H1 (cell line): ENCODE measurements around the gene GYPE. TPM values are rescaled to one million over a fixed set of nuclear protein-coding genes. Genes with fewer than 3 reads are reported as not detected.
"Not testable (repeated sequence)": the region's sequence is repeated elsewhere in the genome, so short reads cannot be mapped to it uniquely, and the experiment has no call there.

ENCODE experiments used
- CTCF ChIA-PET: fragments of 300-600 bp; sonication (Branson Sonifier 250); formaldehyde crosslinking; loops from one replicate; lab custom pipeline; 2021; ENCODE audit not compliant: partially characterized antibody; lab: Charles Lee
- POLR2A ChIA-PET: fragments of 300-600 bp; sonication (Branson Sonifier 250); formaldehyde crosslinking; loops from one replicate; lab custom pipeline; 2021; ENCODE audit warnings: inconsistent platforms; ENCODE audit not compliant: partially characterized antibody; lab: Charles Lee
- DNase-seq, 2 experiments: peaks; one replicate each; pipeline versions ENCODE4 v3.0.0 to v3.0.0-alpha.2; 2010 to 2022; ENCODE audit warnings: low spot score in 2 of 2, low read depth in 1 of 2, mixed read lengths in 1 of 2
- FAIRE-seq: peaks from 2 replicates; lab custom pipeline; 2011; peaks lifted over from hg19 to GRCh38; lab: Jason Lieb, UNC
- H2AFZ ChIP-seq: 2 replicates; pipeline ENCODE4 v1.8.1; 2012; ENCODE audit warnings: low read length, inconsistent platforms
- H2AK5ac ChIP-seq: 2 replicates; pipeline ENCODE4 v1.6.1; 2013; ENCODE audit warnings: low read depth, low read length
- H2BK120ac ChIP-seq: replicated peaks from 2 replicates; pipeline ENCODE3; 2013; ENCODE audit warnings: low read depth, low read length, inconsistent platforms
- H2BK12ac ChIP-seq: 2 replicates; pipeline ENCODE4 v1.6.1; 2013; ENCODE audit warnings: low read depth, low read length
- H2BK15ac ChIP-seq: 2 replicates; pipeline ENCODE4 v1.6.1; 2013; ENCODE audit warnings: low read length
- H2BK20ac ChIP-seq: 2 replicates; pipeline ENCODE4 v1.6.1; 2013; ENCODE audit warnings: low read length
- H2BK5ac ChIP-seq: 2 replicates; pipeline ENCODE4 v1.6.1; 2013; ENCODE audit warnings: low read depth, low read length
- H3K14ac ChIP-seq: 2 replicates; pipeline ENCODE4 v1.6.1; 2013; ENCODE audit warnings: inconsistent platforms; ENCODE audit not compliant: insufficient read length
- H3K18ac ChIP-seq: 2 replicates; pipeline ENCODE4 v1.6.1; 2013; ENCODE audit warnings: low read length; ENCODE audit errors: extremely low read depth
- H3K23ac ChIP-seq: 2 replicates; pipeline ENCODE4 v1.6.1; 2013; ENCODE audit warnings: inconsistent platforms; ENCODE audit not compliant: insufficient read length
- H3K23me2 ChIP-seq: 2 replicates; pipeline ENCODE4 v1.6.1; 2013; ENCODE audit warnings: low read depth, low read length
- H3K27ac ChIP-seq: 2 replicates; pipeline ENCODE4 v1.6.1; 2011; ENCODE audit warnings: low read depth, low read length, inconsistent platforms
- H3K27me3 ChIP-seq, 4 experiments: replicated peaks in 1 of 4; 1 replicate in 1 of 4; 2 replicates in 3 of 4; pipeline versions ENCODE4 v1.6.1 to v1.8.1; 2011 to 2013; ENCODE audit warnings: low read length in 3 of 4, mild to moderate bottlenecking in 3 of 4, inconsistent platforms in 2 of 4, mixed read lengths in 2 of 4, moderate library complexity in 1 of 4; ENCODE audit not compliant: control insufficient read depth in 3 of 4, insufficient read depth in 3 of 4; ENCODE audit errors: extremely low read depth in 1 of 4
- H3K36me3 ChIP-seq, 4 experiments: 2 replicates each; pipeline versions ENCODE4 v1.6.1 to v1.8.1; 2011 to 2013; ENCODE audit warnings: mild to moderate bottlenecking in 4 of 4, low read length in 3 of 4, moderate library complexity in 2 of 4, control low read depth in 1 of 4, inconsistent platforms in 1 of 4; ENCODE audit not compliant: insufficient read depth in 4 of 4, control insufficient read depth in 2 of 4
- H3K4ac ChIP-seq: replicated peaks from 2 replicates; pipeline ENCODE3; 2013; ENCODE audit warnings: low read length, low read depth, mixed read lengths, inconsistent platforms; ENCODE audit not compliant: insufficient read length
- H3K4me1 ChIP-seq, 4 experiments: replicated peaks in 1 of 4; 1 replicate in 1 of 4; 2 replicates in 3 of 4; pipeline versions ENCODE4 v1.6.1 to v1.8.1; 2011 to 2013; ENCODE audit warnings: low read length in 3 of 4, inconsistent platforms in 2 of 4, mixed read lengths in 1 of 4; ENCODE audit not compliant: insufficient read depth in 4 of 4, control insufficient read depth in 3 of 4
- H3K4me2 ChIP-seq, 2 experiments: 2 replicates each; pipeline versions ENCODE4 v1.6.1 to v1.8.1; 2011 to 2013; ENCODE audit warnings: low read depth in 2 of 2, low read length in 2 of 2, control low read depth in 1 of 2, inconsistent platforms in 1 of 2, mild to moderate bottlenecking in 1 of 2; ENCODE audit not compliant: insufficient read depth in 1 of 2
- H3K4me3 ChIP-seq, 4 experiments: fragments of 200-600, 300-600 bp in 1 of 4; sonication (generic), shearing (Covaris generic), sonication (Bioruptor Twin) in 1 of 4; 2 replicates each; pipeline versions ENCODE4 v1.5.1 to v1.8.1; 2011 to 2016; ENCODE audit warnings: low read length in 4 of 4, low read depth in 3 of 4, control low read depth in 2 of 4, inconsistent platforms in 2 of 4, mild to moderate bottlenecking in 2 of 4, mixed read lengths in 1 of 4, moderate library complexity in 1 of 4; ENCODE audit not compliant: insufficient read depth in 2 of 4; ENCODE audit errors: extremely low read depth in 1 of 4
- H3K56ac ChIP-seq: replicated peaks from 2 replicates; pipeline ENCODE3; 2013; ENCODE audit warnings: low read depth, mild to moderate bottlenecking, mixed read lengths, low read length, inconsistent platforms; ENCODE audit not compliant: insufficient read length
- H3K79me1 ChIP-seq: 2 replicates; pipeline ENCODE4 v1.6.1; 2013; ENCODE audit warnings: low read depth, low read length, control low read depth
- H3K79me2 ChIP-seq, 2 experiments: 2 replicates each; pipeline versions ENCODE4 v1.6.1 to v1.8.1; 2012 to 2013; ENCODE audit warnings: low read length in 2 of 2, mild to moderate bottlenecking in 2 of 2, inconsistent platforms in 1 of 2; ENCODE audit not compliant: insufficient read depth in 2 of 2, control insufficient read depth in 1 of 2
- H3K9ac ChIP-seq, 4 experiments: replicated peaks in 1 of 4; 1 replicate in 1 of 4; 2 replicates in 3 of 4; pipeline versions ENCODE4 v1.6.1 to v1.8.1; 2011 to 2013; ENCODE audit warnings: low read depth in 3 of 4, low read length in 3 of 4, control low read depth in 2 of 4, mild to moderate bottlenecking in 2 of 4, moderate library complexity in 2 of 4, inconsistent platforms in 1 of 4; ENCODE audit errors: extremely low read depth in 1 of 4
- H3K9me3 ChIP-seq, 2 experiments: 2 replicates each; pipeline versions ENCODE4 v1.6.1 to v1.8.1; 2012 to 2013; ENCODE audit warnings: mild to moderate bottlenecking in 2 of 2, moderate library complexity in 2 of 2, control low read depth in 1 of 2, inconsistent platforms in 1 of 2, low read depth in 1 of 2, low read length in 1 of 2, mixed read lengths in 1 of 2; ENCODE audit not compliant: insufficient read depth in 2 of 2
- H4K20me1 ChIP-seq, 2 experiments: replicated peaks in 1 of 2; 2 replicates each; pipeline versions ENCODE3 to v1.8.1; 2011 to 2013; ENCODE audit warnings: inconsistent platforms in 2 of 2, low read length in 2 of 2, mild to moderate bottlenecking in 1 of 2; ENCODE audit not compliant: insufficient read depth in 2 of 2, control insufficient read depth in 1 of 2
- H4K5ac ChIP-seq: 2 replicates; pipeline ENCODE4 v1.6.1; 2013; ENCODE audit warnings: low read length, low read depth, mixed read lengths, inconsistent platforms; ENCODE audit not compliant: insufficient read length
- H4K8ac ChIP-seq: 2 replicates; pipeline ENCODE4 v1.8.0; 2013; ENCODE audit warnings: mild to moderate bottlenecking, moderate library complexity, low read length, inconsistent platforms; ENCODE audit not compliant: insufficient read depth; ENCODE audit errors: extremely low read depth
- H4K91ac ChIP-seq: replicated peaks from 2 replicates; pipeline ENCODE3; 2013; ENCODE audit warnings: low read length, mixed read lengths, inconsistent platforms; ENCODE audit not compliant: insufficient read length
- WGBS, 2 experiments: shearing (Covaris generic) in 1 of 2; methylation state at CpG; one replicate each; pipeline versions ENCODE4 v1.1.6 to v1.1.7; 2013 to 2015; ENCODE audit warnings: low lambda C conversion rate in 2 of 2, mixed read lengths in 2 of 2, inconsistent platforms in 1 of 2, low coverage in 1 of 2, missing lambda C conversion rate in 1 of 2; ENCODE audit not compliant: insufficient replicate concordance in 2 of 2, insufficient coverage in 1 of 2, insufficient read length in 1 of 2; ENCODE audit errors: extremely low coverage in 1 of 2, missing lambda C conversion rate in 1 of 2; 5-methylcytosine and 5-hydroxymethylcytosine counted together
- polyA plus RNA-seq, 7 experiments: library from polyadenylated mRNA; depleted of rRNA in 3 of 7; stranded (reverse) in 5 of 7; unstranded in 2 of 7; fragments of >200 nt in 5 of 7; fragments of 200-250 nt in 2 of 7; gene quantifications; 1 replicate in 5 of 7; 2 replicates in 1 of 7; 4 replicates in 1 of 7; pipeline versions ENCODE4 v1.2.1 to v1.2.3, GENCODE V29; 2011 to 2013; ENCODE audit warnings: missing spikeins in 2 of 7, mixed read lengths in 2 of 7
- total RNA-seq: library from RNA; stranded (reverse); fragmentation: NEBNext Ultra II Directional; extraction: Animal tissue kit (Norgen Biotek cat#: 25700); gene quantifications from 2 replicates; pipeline ENCODE4 v1.2.1, GENCODE V29; 2021

GYPE gene
- total and polyA plus RNA-seq, 2 of the 8 experiments (the other 6 are each of a cell fraction or from before 2014, with no cell fraction given) = not detected

DNA sequence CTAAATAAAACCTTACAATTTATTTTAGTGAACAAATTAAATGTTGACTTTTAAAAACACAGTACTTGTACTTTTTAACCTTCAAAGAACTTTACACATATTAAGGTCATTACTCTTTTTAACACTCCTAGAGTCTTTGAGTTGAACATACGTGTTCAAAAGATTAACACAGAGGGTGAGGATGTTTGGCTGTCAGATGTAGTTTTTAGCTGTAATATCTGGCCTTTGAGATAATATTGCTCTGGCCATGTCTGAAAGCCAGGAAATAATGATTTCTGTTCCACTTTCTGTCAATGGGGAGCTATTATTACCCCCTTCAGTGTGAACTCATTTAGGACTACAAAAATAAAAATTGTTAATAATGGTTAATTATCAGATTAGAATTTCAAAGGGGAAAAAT, 42.1 kb upstream of the GYPE start:
- H4K8ac ChIP-seq, H3K36me3 ChIP-seq, H3K79me1 ChIP-seq, H3K27me3 ChIP-seq, POLR2A ChIA-PET, H3K14ac ChIP-seq, H2AFZ ChIP-seq, H3K9me3 ChIP-seq, H3K56ac ChIP-seq, H3K27ac ChIP-seq, DNase-seq, H4K5ac ChIP-seq, H2BK120ac ChIP-seq, H4K91ac ChIP-seq, H2BK20ac ChIP-seq, H2AK5ac ChIP-seq, H2BK5ac ChIP-seq, H3K4me3 ChIP-seq, H3K23me2 ChIP-seq, H3K4ac ChIP-seq, H3K79me2 ChIP-seq, H3K4me2 ChIP-seq, FAIRE-seq, CTCF ChIA-PET, H3K18ac ChIP-seq, H3K4me1 ChIP-seq, H3K23ac ChIP-seq, H4K20me1 ChIP-seq, H2BK15ac ChIP-seq, H3K9ac ChIP-seq, H2BK12ac ChIP-seq: not testable (repeated sequence)
- 67% methylated on average over 1 of the region's 1 CpG; no CpG with 5 or more reads in 1 of the 2 experiments for WGBS, 2 experiments

- FAIRE-seq, H3K4ac ChIP-seq, H3K27me3 ChIP-seq, H4K20me1 ChIP-seq, H2BK5ac ChIP-seq, H3K79me1 ChIP-seq, H3K4me2 ChIP-seq, H4K5ac ChIP-seq, H2BK20ac ChIP-seq, H3K14ac ChIP-seq, H3K9ac ChIP-seq, H2AK5ac ChIP-seq, H4K8ac ChIP-seq, H2BK120ac ChIP-seq, H2AFZ ChIP-seq, POLR2A ChIA-PET, H3K36me3 ChIP-seq, DNase-seq, H3K27ac ChIP-seq, H3K18ac ChIP-seq, H3K23me2 ChIP-seq, H2BK15ac ChIP-seq, CTCF ChIA-PET, H3K56ac ChIP-seq, H4K91ac ChIP-seq, H2BK12ac ChIP-seq, H3K9me3 ChIP-seq, H3K4me1 ChIP-seq, H3K79me2 ChIP-seq, H3K23ac ChIP-seq, H3K4me3 ChIP-seq: not testable (repeated sequence)
- 94% methylated on average over 2 of the region's 2 CpGs; no CpG with 5 or more reads in 1 of the 2 experiments for WGBS, 2 experiments
Measured at GRCh38 chr4:143940708-143941107, 35.3 kb upstream of the GYPE start.
